HG03135 (cell line): ENCODE measurements around the gene FIBCD1.
"Not testable (repeated sequence)": the region's sequence is repeated elsewhere in the genome, so short reads cannot be mapped to it uniquely, and the experiment has no call there.

Experiments
- ATAC-seq: cut with Tn5 transposase; IDR thresholded peaks from one replicate; pipeline ENCODE4 v1.9.1; 2021; ENCODE audit warnings: mild to moderate bottlenecking, moderate library complexity; ENCODE audit not compliant: unreplicated experiment

The FIBCD1 gene

DNA sequence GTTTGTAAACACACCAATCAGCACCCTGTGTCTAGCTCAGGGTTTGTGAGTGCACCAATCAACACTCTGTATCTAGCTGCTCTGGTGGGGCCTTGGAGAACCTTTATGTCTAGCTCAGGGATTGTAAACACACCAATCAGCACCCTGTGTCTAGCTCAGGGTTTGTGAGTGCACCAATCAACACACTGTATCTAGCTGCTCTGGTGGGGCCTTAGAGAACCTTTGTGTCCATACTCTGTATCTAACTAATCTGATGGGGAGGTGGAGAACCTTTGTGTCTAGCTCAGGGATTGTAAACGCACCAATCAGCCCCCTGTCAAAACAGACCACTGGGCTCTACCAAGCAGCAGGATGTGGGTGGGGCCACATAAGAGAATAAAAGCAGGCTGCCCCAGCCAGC is 28.4 kb downstream of the FIBCD1 start:
- not testable (repeated sequence) for ATAC-seq

DNA sequence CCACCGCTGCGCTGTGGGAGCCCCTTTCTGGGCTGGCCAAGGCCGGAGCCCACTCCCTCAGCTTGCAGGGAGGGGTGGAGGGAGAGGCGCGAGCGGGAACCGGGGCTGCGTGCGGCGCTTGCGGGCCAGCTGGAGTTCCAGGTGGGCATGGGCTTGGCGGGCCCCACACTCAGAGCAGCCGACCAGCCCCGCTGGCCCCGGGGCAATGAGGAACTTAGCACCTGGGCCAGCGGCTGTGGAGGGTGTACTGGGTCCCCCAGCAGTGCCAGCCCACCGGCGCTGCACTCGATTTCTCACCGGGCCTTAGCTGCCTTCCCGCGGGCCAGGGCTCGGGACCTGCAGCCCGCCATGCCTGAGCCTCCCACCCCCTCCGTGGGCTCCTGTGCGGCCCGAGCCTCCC is 29.0 kb downstream of the FIBCD1 start:
- not testable (repeated sequence) for ATAC-seq

DNA sequence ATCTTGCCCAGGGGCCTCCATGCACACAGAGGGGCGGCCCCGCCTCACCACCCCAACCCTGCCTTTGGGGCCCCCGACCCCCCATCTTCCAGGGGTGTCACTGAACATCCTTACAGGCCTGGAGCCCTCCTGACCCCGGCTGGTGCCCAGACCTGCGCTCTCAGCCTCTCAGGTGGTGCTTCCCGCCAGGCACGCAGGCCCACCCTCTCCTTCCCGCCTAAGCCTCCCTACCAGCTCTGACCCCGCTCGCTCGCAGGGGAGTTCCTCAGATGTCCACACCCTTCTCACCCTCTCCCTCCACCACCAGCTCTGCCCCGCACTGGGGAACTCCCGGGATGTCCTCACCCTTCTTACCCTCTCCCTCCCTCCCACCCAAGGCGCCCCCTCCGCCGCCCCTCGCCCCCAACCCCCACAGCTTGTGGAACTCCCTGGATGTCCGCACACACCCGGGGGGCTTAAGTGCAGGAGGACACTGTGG is 30.1 kb downstream of the FIBCD1 start:
- ATAC-seq = no peak

DNA sequence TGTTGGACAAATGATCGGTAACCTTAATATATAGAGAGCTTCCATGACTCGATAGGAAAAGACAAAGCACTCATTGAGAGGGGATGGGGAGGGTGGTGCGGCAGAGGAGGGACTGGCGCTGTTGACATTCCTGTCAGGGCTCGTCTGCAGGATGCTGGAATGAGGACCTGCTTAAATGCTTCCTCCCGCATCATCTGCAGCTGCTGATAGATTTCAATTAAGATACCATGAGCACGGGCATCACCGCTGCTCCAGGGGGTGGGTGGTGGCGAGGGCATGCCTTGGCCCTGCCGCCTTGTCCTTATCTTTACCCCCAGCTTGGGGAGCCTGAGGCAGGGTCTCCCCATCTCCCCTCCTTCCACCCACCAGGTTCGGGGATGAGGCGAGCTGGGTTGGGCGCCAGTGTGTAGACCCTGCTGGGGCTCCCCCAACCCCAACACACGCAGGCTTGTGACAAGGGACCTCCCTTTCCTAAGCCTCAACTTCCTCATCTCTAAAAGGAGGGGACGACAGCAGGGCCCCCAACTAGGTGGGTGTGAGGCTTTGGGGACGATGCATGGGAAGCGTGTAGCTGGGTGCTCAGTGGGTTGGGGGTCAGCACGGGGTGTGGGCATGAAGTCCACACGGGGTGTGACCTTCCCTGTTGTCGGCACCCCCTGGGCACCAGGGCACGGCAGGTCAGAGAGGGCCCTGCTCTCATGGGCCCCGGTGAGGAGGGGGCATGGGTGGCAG is 30.7 kb downstream of the FIBCD1 start:
- no peak for ATAC-seq

DNA sequence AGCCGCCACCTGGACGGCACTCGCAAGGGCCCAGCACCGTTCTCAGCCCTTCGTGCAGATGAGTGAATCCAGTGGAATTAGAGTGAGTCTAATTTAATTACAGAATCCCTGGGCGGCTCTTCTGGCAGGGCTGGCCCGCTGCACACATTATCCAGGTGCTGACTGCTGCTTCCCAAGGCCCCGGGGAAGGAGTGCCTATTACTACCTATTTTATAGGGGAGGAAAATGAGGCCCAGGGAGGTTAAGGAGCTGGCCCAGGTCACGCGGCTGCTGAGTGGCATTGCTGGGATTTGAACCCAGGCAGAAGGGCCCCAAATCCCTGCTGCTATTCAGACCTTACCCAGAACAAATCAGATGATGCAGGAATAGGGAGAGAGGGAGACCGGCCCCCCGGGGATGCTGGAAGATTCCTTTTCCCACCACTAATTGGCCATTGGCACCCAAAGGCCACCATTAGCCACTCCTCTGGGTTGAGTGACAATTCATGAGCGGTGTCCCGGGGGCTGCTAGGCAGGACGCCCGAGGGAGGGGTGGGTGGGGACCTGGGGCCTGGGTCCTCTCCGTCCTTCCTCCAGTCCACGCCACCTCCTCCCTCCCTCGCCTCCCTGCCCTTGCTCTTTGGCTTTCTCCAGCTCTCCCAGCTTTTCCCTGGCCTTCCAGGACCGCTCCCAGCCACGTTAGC is 32.2 kb downstream of the FIBCD1 start:
- no peak for ATAC-seq

DNA sequence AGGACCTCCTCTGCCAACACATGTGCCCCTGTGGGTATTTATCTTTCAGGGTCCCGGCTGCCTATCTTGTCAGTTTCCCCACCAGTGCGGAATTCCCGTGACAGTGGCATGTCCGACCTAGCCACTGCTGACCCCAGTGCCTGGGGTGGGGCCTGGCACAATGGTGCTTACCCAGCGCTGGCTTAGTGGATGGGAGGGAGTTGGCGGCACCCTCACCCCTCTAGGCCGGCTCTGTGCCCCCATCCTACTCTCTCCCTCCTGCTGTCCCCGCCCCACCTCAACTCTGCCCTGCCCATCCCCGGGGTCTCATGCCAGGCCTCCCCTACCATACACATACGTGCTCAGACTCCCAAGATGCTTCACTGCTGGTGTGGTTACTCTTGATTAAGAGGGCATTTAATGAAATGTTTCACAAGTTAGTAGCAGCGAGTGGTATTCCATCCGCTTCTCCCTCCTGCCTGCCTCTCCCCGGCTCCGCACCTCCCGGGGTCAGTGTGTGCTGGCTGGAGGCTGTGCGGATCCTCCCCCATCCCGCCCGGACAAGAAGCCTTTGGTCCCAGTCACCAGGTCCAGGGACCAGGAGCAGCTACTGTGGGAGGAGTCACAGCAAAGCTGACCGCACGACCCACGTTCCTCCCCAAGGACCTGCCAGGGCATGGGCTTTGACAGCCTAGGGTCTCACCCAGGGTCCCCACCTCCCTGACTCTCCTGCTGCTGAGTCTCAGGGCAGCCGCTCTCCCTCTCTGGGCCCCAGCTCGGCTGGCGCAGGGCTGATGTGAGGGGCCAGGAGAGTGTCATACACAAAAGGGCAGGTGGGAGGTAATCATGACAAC is 32.9 kb downstream of the FIBCD1 start:
- ATAC-seq = no peak

DNA sequence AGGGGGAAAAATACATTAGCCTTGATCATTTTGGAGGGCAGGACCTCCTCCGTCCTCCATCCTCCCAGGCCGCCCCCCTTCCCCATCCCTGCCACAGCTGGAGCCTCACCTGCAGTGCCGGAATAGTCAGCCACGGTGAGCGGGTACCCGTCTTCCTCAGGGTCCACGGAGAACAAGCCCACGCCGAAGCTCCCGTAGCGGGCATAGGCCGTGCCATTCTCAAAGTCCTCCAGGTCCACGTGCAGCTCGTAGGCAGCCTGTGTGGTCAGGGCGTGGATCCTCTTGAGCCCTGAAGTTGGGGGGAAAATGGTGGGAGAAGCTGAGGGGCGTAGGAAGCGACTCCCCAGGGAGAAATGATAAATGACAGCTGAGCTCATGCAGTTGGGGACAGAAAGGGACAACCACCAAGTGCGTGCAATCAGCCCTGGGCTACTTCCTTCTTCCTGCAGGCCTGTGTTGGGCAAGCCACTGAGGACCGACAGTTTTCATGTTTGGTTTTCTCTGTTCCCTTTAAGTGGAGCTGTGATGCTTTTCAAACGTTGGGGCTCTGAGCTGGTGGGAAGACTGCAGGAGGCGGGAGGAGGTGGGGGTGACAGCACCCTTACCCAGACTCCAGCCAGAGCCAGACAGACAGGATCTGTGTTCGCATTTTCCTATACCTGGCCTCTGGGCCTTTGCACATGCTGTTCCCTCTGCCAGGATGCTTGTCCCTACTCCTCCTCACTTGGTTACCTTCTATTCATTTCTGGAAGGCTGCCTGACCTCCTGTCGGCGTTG is 33.7 kb downstream of the FIBCD1 start:
- ATAC-seq = no peak

DNA sequence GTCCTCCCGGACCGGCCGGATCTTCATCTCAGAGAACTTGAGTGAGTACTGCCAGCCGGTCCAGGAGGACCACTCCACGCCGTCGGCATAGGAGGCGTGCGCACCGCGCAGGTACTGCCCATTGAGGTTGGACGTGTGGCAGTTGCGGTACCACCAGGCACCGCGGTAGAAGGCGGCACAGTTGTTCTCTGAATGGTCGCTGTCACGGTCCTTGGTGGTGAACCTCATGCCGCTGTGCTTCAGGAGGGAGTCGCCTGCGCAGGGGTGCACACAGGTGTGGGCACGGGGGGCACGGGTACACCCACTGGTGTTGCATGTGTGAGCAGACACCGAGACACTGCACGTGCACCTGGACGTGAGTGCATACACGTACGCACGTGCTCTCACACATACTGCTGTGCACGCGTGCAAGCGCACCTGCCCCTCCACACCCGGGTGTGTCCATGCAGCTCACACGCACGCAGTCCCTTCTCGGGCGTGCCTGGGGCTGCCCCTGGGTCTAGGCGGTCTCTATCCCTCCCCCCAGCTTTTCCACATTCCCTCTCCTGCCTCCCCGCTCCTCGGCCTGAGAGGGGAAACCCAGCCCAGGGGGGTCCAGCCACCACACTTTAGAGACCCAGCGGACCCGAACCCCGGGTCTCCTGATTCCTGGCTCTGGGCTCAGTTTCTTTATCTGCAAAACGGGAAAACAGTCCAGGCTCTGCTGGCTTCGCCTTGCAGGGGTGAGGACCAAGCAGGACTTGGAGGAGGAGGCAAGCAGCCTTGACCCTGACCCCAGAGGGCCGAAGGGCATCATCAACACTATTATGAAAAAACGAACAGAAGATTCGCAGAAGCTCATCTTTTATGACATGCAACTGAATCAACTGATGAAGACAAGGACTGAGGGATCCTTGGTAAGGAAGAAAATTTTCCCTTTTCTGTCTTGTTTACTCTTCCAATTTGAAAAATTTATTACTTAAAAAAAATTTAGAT is 34.7 kb downstream of the FIBCD1 start:
- no peak for ATAC-seq

DNA sequence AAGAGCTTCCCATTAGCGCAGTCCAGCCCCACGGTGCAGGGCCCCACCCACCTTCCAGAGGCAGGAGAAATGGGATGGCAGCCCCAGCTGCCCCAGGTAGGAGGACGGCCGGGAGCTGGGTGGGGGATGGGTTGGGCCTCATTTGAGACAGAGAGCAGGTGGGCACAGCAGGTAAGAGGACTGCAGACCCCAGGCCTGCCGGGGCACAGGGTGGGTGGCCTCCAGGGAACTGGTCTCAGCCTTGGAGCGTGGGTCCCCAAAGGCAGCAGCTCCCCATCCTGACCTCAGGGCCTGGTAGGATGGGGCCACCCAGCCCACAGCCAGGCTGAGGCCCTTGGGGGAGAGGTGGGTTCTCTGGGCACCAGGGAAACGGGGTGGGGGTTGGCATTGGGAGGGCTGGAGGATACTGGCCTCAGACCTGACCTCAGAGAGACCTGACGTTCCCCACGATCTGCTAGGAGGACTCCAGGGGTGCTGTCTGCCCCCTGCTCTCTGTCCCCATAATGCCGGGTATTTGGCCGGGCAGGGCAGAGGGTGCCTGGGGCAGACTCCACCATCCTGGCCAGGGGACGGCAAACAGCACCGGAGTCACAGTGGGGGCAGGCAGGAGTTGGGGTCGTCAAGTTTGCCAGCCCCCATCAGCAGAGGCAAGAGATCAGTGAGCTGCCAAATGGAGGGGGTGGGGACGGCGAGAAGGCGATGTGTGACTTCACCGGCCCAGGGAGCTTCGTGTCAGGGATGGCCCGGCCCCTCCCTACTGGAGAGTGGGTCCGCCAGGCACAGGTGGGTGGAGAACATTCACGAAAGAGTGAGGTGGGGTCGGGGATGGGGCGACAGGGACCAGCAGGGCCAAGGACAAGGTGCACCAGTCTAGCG is 35.6 kb downstream of the FIBCD1 start:
- ATAC-seq = no peak

DNA sequence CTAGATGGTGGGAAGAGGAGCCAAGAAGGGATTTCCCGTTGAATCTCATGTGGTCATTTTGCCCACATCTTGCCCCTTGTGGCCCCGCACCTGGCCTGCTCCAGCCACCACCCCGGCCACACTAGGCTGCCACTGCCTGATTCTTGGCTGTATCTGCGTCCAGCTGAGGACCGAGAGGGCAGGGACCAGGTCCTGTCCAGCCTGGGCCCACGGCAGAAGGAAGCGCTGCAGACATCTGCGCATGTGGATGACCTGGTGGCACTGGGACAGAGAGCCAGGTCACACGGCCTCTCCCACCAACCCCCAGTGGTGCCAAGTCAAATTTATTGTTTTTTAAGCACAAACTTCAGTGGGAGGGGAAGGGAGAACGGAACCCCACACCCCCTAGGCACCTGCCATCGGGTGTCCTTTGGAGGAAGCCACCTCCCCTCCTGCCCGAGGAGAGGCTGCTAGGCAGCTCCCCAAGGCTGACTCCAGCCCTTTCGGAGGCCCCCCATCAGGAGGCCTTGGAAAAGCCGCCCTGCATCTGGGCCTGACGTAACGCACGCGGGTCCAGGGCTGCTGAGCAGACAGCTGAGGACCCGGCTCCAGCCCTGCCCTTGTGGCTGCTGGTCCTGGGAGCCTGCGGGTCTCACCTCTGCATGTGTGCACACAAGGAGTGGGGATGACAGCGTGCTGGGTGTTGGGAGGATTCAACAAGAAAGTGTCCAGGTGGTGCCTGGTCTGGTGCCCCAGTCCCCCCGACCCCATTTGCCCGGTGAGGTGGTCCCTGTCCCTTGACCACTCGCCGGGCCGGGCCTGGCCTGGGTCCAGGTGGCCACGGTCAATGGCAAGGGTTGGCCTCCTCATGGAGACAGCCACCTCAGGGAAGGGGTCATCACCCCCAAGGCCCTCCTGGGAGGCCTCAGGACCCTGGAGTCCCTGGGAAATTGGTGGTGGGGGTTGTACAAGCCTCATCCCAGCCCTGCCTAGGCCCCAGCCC is 36.6 kb downstream of the FIBCD1 start:
- no peak for ATAC-seq

DNA sequence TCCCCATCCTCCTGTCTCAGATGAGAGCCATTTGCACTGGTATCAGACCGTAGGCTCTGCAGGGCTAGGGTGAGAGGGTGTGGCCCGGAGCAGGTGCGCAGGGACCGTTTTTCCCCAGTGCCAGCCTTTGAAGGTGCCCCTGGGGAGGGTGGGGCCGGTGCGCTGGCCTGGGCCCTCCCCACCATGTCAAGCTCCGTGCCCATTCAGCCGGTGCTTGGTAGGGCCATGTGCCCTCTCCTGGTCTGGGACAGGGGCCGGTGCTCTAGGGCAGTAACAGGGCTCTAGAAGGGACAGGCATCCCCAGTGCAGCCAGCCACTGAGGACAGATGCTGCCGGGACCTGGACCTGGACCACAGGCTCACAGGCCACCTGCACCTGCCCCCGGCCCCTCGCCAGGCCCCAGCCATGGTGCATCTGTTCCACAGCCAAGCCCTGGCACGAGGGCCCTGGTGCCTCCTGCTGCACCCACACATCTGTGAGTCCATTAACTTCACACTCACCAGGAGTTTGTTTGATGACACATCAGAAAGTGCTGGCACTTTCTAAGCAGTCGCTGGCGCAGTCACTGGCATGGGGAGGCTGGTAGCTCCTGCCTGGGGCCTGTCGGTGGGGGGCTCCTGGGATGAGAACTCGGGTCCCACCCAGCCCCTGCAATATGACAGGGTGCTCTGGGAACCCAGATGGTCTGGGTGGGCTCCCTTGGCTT is 37.4 kb downstream of the FIBCD1 start:
- no peak for ATAC-seq

DNA sequence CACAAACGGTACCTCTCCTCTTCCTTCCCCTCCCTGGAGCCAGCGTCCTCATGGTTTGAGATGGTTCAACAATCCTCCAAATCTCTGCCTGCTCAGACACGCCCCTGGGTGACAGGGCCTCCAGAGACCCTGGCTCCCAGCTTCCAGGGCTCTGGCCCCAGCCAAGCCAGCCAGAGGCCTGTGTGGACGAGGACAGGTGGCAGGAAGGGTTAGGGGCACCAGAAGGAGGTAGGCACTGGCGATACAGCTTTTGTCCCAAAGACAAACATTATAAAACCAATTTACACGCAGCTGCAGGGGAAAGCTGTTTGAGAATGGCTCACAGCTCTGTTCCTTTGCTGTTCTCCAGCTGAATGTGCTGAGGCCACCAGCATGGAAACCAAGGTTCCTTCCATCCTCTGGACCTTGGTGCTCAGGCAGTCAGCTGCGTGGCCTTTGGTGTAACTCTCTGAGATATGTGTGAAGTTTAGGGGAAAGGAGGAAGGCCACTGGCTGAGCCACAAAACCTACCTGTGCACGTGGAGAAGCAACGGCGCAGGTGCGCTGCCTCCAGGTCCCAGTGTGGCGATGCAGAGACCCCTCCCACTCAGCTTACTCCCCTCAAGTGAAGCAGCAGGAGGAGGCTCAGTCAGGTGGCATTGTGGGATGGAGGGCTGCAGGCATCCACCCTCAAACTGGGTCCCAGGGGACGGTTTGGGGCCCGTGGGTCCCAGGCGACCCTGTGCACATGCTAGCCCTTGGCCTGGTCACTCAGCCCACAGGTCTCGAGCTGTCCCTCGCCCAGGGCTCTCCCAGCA is 38.1 kb downstream of the FIBCD1 start:
- ATAC-seq = no peak

DNA sequence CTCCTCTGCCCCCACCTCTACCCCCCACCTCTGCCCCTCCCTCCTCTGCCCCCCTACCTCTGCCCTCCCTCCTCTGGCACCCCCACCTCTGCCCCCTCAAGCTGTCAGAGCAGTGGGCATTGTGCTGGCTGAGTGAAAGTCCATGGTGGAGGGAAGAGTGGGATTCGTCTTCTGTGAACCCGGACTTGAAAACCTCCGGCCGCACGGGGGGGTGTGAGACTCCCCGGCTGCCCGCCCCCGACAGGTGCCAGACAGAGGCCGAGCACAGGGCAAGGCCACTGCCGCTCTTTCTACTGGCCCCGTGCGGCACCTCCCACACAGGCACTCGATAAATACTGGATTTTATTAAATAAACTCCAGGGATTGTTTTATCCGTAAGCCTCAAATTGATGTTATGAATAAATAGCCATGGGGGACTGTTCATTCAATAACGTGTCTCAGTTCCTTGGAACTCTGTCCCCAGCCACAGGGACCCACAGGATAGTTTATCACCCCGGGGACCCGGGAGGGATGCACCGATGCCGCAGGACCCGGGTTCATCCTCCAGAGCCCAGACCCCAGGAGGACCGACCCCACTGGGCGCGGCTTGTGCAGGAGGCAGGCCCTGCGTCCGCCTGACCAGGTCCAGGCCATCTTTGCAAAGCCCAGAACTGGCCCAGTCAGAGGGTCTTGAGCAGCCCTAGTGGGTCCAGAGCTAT is 39.8 kb downstream of the FIBCD1 start:
- no peak for ATAC-seq

DNA sequence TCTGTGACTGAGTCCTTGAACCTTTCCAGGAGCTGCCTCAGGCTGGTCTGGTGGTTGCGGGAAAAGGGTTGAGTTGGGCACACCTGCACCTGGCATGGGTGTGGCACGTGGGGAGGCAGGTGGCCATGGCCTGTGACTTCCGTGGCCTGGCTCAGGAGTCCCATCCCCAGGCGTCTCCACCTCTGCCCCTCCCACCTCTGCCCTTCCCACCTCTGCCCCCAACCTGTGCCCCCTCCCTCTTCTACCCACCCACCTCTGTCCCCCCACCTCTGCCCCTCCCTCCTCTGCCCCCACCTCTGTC is 40.5 kb downstream of the FIBCD1 start:
- no peak for ATAC-seq

DNA sequence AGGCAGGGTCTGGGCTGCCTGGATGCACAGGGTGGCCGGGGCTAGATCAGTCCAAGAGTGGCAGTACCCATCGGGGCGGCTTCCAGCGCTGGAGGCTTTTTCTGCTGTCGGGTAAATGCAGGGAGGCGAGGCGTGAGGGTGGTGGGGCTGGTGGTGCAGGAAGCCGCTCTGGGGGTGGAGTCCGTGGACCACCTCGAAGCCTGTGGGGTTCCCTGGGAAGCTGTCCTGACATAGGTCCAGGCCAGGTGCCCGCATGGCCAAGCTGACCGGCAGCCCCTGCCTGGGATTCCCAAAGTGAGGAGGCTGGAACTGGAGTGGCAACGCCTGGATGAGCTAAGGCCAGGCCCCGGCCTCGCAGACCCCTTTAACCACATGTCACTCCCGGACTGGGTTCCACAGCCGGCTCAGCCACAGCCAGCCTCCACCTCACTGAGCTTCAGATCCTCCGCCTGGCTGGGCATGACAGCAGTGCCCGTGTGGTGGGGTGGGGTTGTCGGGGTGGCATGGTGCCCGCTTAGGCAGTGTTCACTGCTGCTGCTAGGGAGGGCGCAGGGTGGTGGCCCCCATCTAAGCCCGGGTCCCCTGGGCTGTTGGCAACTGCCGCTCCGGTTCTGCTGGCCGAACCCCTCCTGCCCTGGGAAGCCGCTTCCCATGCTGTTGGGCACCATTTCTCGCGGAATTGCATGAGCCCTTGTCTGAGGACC is 41.0 kb downstream of the FIBCD1 start:
- ATAC-seq = no peak
